ENCODE measurements around the gene ANKRD12.
"Not testable (repeated sequence)": the region's sequence is repeated elsewhere in the genome, so short reads cannot be mapped to it uniquely, and the experiment has no call there.

- TF ChIP-seq CTCF (IDR thresholded peaks at IDR 0.05; ENCODE audit: low read depth, low read length, poor library complexity, severe bottlenecking); EZH2phosphoT487 (IDR thresholded peaks at IDR 0.05; ENCODE audit: borderline replicate concordance, low read length): not testable (repeated sequence)
Observed at GRCh38 chr18:9264797-9265196, 128.2 kb downstream of the ANKRD12 start.

Measured in DOHH2 (cell line).